HEK293 (cell line): ENCODE results near the gene TIGD3.

Experiments
- ATF2 ChIP-seq: fragments of 450-650 bp; formaldehyde crosslinking; IDR thresholded peaks from 2 replicates; pipeline ENCODE4 v1.5.1; 2016; ENCODE audit warnings: missing biosample characterization, missing genetic modification characterization, low read depth
- CTCF ChIP-seq: fragments of 450-650 bp; formaldehyde crosslinking; IDR thresholded peaks from 2 replicates; pipeline ENCODE4 v1.5.1; 2016; ENCODE audit warnings: missing biosample characterization, missing genetic modification characterization
- GFI1B ChIP-seq: fragments of 450-650 bp; formaldehyde crosslinking; IDR thresholded peaks from 2 replicates; pipeline ENCODE4 v1.5.1; 2016; ENCODE audit warnings: missing biosample characterization, missing genetic modification characterization
- GLIS1 ChIP-seq: fragments of 450-650 bp; formaldehyde crosslinking; IDR thresholded peaks from 2 replicates; pipeline ENCODE4 v1.5.1; 2016; ENCODE audit warnings: missing biosample characterization, missing genetic modification characterization
- MYNN ChIP-seq: fragments of 450-650 bp; formaldehyde crosslinking; IDR thresholded peaks from 2 replicates; pipeline ENCODE4 v1.5.1; 2016; ENCODE audit warnings: missing biosample characterization, missing genetic modification characterization, borderline replicate concordance
- OSR2 ChIP-seq: fragments of 450-650 bp; formaldehyde crosslinking; IDR thresholded peaks from 2 replicates; pipeline ENCODE4 v1.5.1; 2016; ENCODE audit warnings: missing biosample characterization, missing genetic modification characterization
- SETDB1 ChIP-seq: IDR thresholded peaks from one replicate; pipeline ENCODE4 v1.6.1; 2017; ENCODE audit warnings: mild to moderate bottlenecking, low read length, moderate library complexity, mixed read lengths; ENCODE audit not compliant: insufficient read length
- TCF7L2 ChIP-seq: IDR thresholded peaks from 2 replicates; pipeline ENCODE4 v1.6.1; 2011; ENCODE audit warnings: low read depth, mild to moderate bottlenecking, inconsistent platforms, low read length, moderate library complexity, borderline replicate concordance
- ZNF121 ChIP-seq: fragments of 450-650 bp; formaldehyde crosslinking; IDR thresholded peaks from 2 replicates; pipeline ENCODE4 v1.5.1; 2016; ENCODE audit warnings: missing biosample characterization, missing genetic modification characterization
- ZNF274 ChIP-seq, 2 experiments: fragments of 200-500 bp in 1 of 2; fragments of 450-650 bp in 1 of 2; sonication (Bioruptor generic) in 1 of 2; formaldehyde crosslinking in 1 of 2; IDR thresholded peaks; 2 replicates each; pipeline versions ENCODE4 v1.5.1 to v1.6.1; 2014 to 2016; ENCODE audit warnings: borderline replicate concordance in 1 of 2, inconsistent platforms in 1 of 2, low read length in 1 of 2, missing biosample characterization in 1 of 2, missing genetic modification characterization in 1 of 2
- ZNF280C ChIP-seq: fragments of 450-650 bp; formaldehyde crosslinking; IDR thresholded peaks from 2 replicates; pipeline ENCODE4 v1.5.1; 2016; ENCODE audit warnings: missing biosample characterization, missing genetic modification characterization
- ZNF549 ChIP-seq: fragments of 450-650 bp; IDR thresholded peaks from 2 replicates; pipeline ENCODE4 v1.5.1; 2018; ENCODE audit warnings: missing biosample characterization, missing genetic modification characterization, mild to moderate bottlenecking, inconsistent platforms, moderate library complexity
- ZNF792 ChIP-seq: fragments of 450-650 bp; formaldehyde crosslinking; IDR thresholded peaks from 2 replicates; pipeline ENCODE4 v1.5.1; 2016; ENCODE audit warnings: missing biosample characterization, missing genetic modification characterization
- ZSCAN16 ChIP-seq: fragments of 450-650 bp; formaldehyde crosslinking; IDR thresholded peaks from 2 replicates; pipeline ENCODE4 v1.5.1; 2016; ENCODE audit warnings: missing biosample characterization, missing genetic modification characterization

- TF ChIP-seq CTCF (no peak), ZSCAN16 (tag by site-specific recombination) (no peak), MYNN (no peak), OSR2 (tag by site-specific recombination) (no peak), ZNF121 (tag by site-specific recombination) (no peak), ZNF549 (no peak), GLIS1 (tag by site-specific recombination) (no peak), TCF7L2 (no peak), ZNF792 (tag by site-specific recombination) (no peak), ZNF280C (tag by site-specific recombination) (no peak), GFI1B (tag by site-specific recombination) (no peak), ZNF274 (IDR thresholded peaks at IDR 0.05; ENCODE audit: low read length) (no peak), ZNF274 (tag by site-specific recombination; IDR thresholded peaks at IDR 0.05; ENCODE audit: borderline replicate concordance) (no peak), ATF2 (no peak), SETDB1 (no peak)
Measured at GRCh38 chr11:65321076-65321475, 33.5 kb upstream of the TIGD3 start.
